Measurements from ENCODE around the gene TOP1.

TOP1 gene

GRCh38 chr20:41058674-41059635 lies 30.3 kb downstream of the TOP1 start:
- DNase-seq (ENCODE audit: low read depth) = no peak

GRCh38 chr20:41061155-41061554 lies 32.5 kb downstream of the TOP1 start:
- no peak for DNase-seq (ENCODE audit: low read depth)

- DNase-seq (ENCODE audit: low read depth) = no peak
Measured at GRCh38 chr20:41063442-41063841, 34.8 kb downstream of the TOP1 start.

GRCh38 chr20:41064377-41064776 lies 35.8 kb downstream of the TOP1 start:
- no peak for DNase-seq (ENCODE audit: low read depth)

- no peak for DNase-seq (ENCODE audit: low read depth)
Measured at GRCh38 chr20:41065716-41066115, 37.1 kb downstream of the TOP1 start.

GRCh38 chr20:41068806-41069205 lies 40.2 kb downstream of the TOP1 start:
- DNase-seq (ENCODE audit: low read depth) = no peak

- peak; percentile 56 for DNase-seq (ENCODE audit: low read depth)
Measured at GRCh38 chr20:41072190-41072863, 43.7 kb downstream of the TOP1 start.

GRCh38 chr20:41072915-41073314 lies 44.3 kb downstream of the TOP1 start:
- DNase-seq (ENCODE audit: low read depth) = no peak

GRCh38 chr20:41074441-41074840 lies 45.8 kb downstream of the TOP1 start:
- no peak for DNase-seq (ENCODE audit: low read depth)

GRCh38 chr20:41076776-41077175 lies 48.2 kb downstream of the TOP1 start:
- DNase-seq (ENCODE audit: low read depth) = no peak

- no peak for DNase-seq (ENCODE audit: low read depth)
Measured at GRCh38 chr20:41078329-41078728, 49.7 kb downstream of the TOP1 start.

- no peak for DNase-seq (ENCODE audit: low read depth)
Measured at GRCh38 chr20:41079066-41079465, 50.4 kb downstream of the TOP1 start.

GRCh38 chr20:41080866-41081265 lies 52.2 kb downstream of the TOP1 start:
- no peak for DNase-seq (ENCODE audit: low read depth)

GRCh38 chr20:41081276-41081814 lies 52.7 kb downstream of the TOP1 start:
- no peak for DNase-seq (ENCODE audit: low read depth)

- DNase-seq (ENCODE audit: low read depth) = no peak
Measured at GRCh38 chr20:41082306-41082705, 53.7 kb downstream of the TOP1 start.

GRCh38 chr20:41085606-41086005 lies 57.0 kb downstream of the TOP1 start:
- no peak for DNase-seq (ENCODE audit: low read depth)

- no peak for DNase-seq (ENCODE audit: low read depth)
Measured at GRCh38 chr20:41086402-41087324, 58.0 kb downstream of the TOP1 start.

GRCh38 chr20:41087325-41087685 lies 58.7 kb downstream of the TOP1 start:
- DNase-seq (ENCODE audit: low read depth) = no peak

- DNase-seq (ENCODE audit: low read depth) = no peak
Measured at GRCh38 chr20:41087777-41088176, 59.2 kb downstream of the TOP1 start.

GRCh38 chr20:41089555-41089954 lies 60.9 kb downstream of the TOP1 start:
- DNase-seq (ENCODE audit: low read depth) = no peak

GRCh38 chr20:41091927-41092326 lies 63.3 kb downstream of the TOP1 start:
- DNase-seq (ENCODE audit: low read depth) = no peak
